GM12878 (cell line): ENCODE results near the gene OR6X1. TPM values are rescaled to one million over a fixed set of nuclear protein-coding genes. Genes with fewer than 3 reads are reported as not detected.

Experiments used
- CEBPZ ChIP-seq: fragments of 150-350 bp; IDR thresholded peaks from 2 replicates; pipeline ENCODE4 v1.6.1; 2016; ENCODE audit warnings: low read depth, low read length
- DPF2 ChIP-seq: fragments of 450-650 bp; IDR thresholded peaks from 2 replicates; pipeline ENCODE4 v1.6.1; 2017; ENCODE audit warnings: mild to moderate bottlenecking
- GABPA ChIP-seq: IDR thresholded peaks from 2 replicates; pipeline ENCODE4 v1.6.1; 2014; ENCODE audit warnings: antibody characterized with exemption, low read depth, mild to moderate bottlenecking, inconsistent platforms
- IKZF2 ChIP-seq, 2 experiments: fragments of 450-650 bp; IDR thresholded peaks; 2 replicates each; pipeline ENCODE4 v1.6.1; 2017; ENCODE audit warnings: mild to moderate bottlenecking in 2 of 2, moderate library complexity in 2 of 2
- JUNB ChIP-seq: IDR thresholded peaks from 2 replicates; pipeline ENCODE4 v1.6.1; 2016; ENCODE audit warnings: antibody characterized with exemption, mild to moderate bottlenecking
- NRF1 ChIP-seq: conservative IDR thresholded peaks from 2 replicates; pipeline ENCODE4 v1.6.1; 2011; ENCODE audit warnings: mild to moderate bottlenecking, low read depth, low read length, improper control_type of control experiment
- WRNIP1 ChIP-seq: IDR thresholded peaks from 2 replicates; pipeline ENCODE4 v1.6.1; 2011; ENCODE audit warnings: low read depth, low read length, improper control_type of control experiment, borderline replicate concordance
- ZNF687 ChIP-seq: fragments of 450-650 bp; IDR thresholded peaks from 2 replicates; pipeline ENCODE4 v1.6.1; 2017; ENCODE audit warnings: mild to moderate bottlenecking, moderate library complexity
- polyA plus RNA-seq, 11 experiments: library from polyadenylated mRNA; depleted of rRNA in 4 of 11; unstranded in 6 of 11; stranded (reverse) in 5 of 11; fragments of >200 nt; fragmentation: Nextera tagmentation in 4 of 11; fragmentation: Illumina TruSeq in 1 of 11; extraction: Ambion mirVana in 4 of 11; extraction: Trizol in 1 of 11; gene quantifications; 1 replicate in 1 of 11; 2 replicates in 10 of 11; pipeline versions ENCODE4 v1.2.1 to v1.2.3, GENCODE V29; 2011 to 2016; ENCODE audit warnings: inconsistent platforms in 2 of 11, missing spikeins in 2 of 11, low read depth in 1 of 11
- total RNA-seq, 4 experiments: library from RNA; depleted of rRNA in 3 of 4; stranded (reverse); fragments of >200 nt in 3 of 4; fragmentation: Illumina TruSeq in 1 of 4; extraction: Trizol in 1 of 4; gene quantifications; 2 replicates each; pipeline versions ENCODE4 v1.2.1 to v1.2.3, GENCODE V29; 2013 to 2021
- TF ChIP-seq, protein P1 (sequence below): fragments of 450-650 bp; IDR thresholded peaks from 2 replicates; pipeline ENCODE4 v1.6.1; 2017; ENCODE audit warnings: mild to moderate bottlenecking, low read depth, inconsistent platforms; ENCODE audit not compliant: poor library complexity, severe bottlenecking

The OR6X1 gene
- total and polyA plus RNA-seq, 10 of the 15 experiments (the other 5 are each of a cell fraction or from before 2014, with no cell fraction given) = not detected

DNA sequence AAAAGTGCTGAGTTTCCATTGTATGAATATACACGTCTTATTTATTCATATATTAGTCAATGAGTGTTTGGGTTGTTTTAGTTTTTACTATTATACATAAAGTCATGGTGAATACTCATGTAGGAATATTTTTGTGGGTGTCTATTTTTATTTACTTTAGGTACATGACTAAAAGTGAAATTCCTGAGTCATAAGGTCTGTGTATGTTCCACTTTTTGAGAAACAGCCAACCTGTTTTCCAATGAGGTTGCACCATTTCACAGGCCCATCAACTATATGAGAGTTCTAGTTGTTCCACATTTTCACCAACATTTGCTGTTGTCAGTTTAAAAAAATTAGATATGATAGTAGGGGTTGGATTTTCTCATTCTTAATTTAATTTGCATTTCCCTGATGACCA, 6.6 kb upstream of the OR6X1 start (continued):
- TF ChIP-seq ZNF687 = no peak
- TF ChIP-seq IKZF2 (IDR thresholded peaks at IDR 0.05) = peak; percentile 59 to 66; a peak in 3 of 4 replicates
- TF ChIP-seq DPF2 = no peak
- no peak for TF ChIP-seq NRF1
- TF ChIP-seq JUNB = peak; percentile 97
- no peak for TF ChIP-seq WRNIP1
- TF ChIP-seq CEBPZ = no peak
- TF ChIP-seq, protein P1, sequence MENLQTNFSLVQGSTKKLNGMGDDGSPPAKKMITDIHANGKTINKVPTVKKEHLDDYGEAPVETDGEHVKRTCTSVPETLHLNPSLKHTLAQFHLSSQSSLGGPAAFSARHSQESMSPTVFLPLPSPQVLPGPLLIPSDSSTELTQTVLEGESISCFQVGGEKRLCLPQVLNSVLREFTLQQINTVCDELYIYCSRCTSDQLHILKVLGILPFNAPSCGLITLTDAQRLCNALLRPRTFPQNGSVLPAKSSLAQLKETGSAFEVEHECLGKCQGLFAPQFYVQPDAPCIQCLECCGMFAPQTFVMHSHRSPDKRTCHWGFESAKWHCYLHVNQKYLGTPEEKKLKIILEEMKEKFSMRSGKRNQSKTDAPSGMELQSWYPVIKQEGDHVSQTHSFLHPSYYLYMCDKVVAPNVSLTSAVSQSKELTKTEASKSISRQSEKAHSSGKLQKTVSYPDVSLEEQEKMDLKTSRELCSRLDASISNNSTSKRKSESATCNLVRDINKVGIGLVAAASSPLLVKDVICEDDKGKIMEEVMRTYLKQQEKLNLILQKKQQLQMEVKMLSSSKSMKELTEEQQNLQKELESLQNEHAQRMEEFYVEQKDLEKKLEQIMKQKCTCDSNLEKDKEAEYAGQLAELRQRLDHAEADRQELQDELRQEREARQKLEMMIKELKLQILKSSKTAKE = no peak
- 0 out of 2 replicates have a peak, but pooled peaks have one; percentile 50 for TF ChIP-seq GABPA
